GM18909 (cell line): ENCODE data around the gene ST3GAL5.

Experiments used
- ATAC-seq: cut with Tn5 transposase; IDR thresholded peaks from one replicate; pipeline ENCODE4 v1.9.1; 2021; ENCODE audit warnings: mild to moderate bottlenecking; ENCODE audit not compliant: unreplicated experiment, poor library complexity

The ST3GAL5 gene

DNA sequence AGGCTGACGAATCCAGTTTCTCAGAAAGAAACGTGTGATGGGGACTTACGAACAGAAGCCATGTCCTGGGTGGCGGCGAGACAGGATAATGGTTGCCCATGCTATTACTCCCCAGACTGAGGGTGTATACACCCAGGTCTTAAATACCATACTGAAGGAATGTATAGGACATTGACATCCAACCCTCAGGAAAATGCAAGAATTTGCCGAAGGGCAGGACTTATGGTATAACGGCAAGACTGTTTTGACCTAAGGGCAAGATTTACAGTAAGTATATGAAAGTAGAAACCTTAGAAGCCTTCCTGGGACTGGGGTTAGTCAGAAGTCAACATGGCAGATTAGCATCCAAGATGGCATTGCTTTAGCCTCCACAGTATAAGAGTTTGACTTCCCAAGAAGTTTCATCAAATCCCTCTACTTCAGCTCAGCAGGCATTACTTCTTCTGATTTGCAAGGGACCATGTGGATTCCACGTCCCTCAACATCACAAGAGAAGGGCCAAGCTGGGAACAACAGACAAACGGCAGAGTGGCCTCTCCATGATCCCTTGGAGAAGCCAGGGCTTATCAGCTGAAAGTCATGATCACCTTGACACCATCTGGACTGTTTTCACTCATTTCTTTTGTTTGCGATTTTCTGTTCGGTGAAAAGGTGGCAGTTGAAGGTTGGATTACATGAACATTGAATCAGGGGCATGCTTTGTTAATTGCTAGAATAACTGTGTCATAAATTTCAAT, 21.1 kb downstream of the ST3GAL5 start:
- no peak for ATAC-seq

- no peak for ATAC-seq
Observed at GRCh38 chr2:85867121-85867520, 21.7 kb downstream of the ST3GAL5 start.

GRCh38 chr2:85866165-85866659, 22.6 kb downstream of the ST3GAL5 start:
- ATAC-seq: no peak

DNA sequence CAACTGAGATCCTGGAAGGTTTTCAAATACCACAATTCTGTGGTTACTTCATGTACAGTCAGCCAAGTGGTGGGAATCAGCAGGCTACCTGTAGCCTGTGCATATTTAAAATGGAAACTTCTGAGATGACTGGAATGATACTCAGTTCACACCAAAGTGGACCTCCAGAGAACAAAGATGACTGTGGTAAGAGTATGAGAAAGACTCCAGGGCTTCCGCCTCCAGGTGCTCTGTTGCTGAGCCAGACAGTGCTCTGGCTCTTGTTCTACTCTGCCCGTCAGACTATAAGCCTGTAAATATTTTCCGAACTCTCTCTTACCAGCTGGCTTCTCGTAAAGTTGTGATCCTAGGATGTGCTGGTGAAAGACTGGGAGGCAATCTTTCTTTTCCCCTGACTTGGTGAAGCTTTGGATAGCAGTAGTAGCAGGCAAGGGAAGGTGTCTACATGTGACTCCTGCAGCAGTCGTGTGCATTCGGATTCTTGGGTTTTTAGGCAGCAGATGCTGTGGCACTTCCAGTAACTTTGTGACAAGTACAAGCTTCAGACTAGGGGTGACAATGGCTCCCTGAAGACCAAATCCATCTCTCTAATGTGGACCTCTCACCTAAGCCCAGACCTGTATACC, 23.1 kb downstream of the ST3GAL5 start:
- peak; percentile 73 for ATAC-seq

GRCh38 chr2:85864654-85865053, 24.1 kb downstream of the ST3GAL5 start:
- ATAC-seq: no peak

- no peak for ATAC-seq
Observed at GRCh38 chr2:85862426-85862825, 26.4 kb downstream of the ST3GAL5 start.

- no peak for ATAC-seq
Observed at GRCh38 chr2:85861650-85862049, 27.1 kb downstream of the ST3GAL5 start.

GRCh38 chr2:85861180-85861579, 27.6 kb downstream of the ST3GAL5 start:
- peak; percentile 61 for ATAC-seq

DNA sequence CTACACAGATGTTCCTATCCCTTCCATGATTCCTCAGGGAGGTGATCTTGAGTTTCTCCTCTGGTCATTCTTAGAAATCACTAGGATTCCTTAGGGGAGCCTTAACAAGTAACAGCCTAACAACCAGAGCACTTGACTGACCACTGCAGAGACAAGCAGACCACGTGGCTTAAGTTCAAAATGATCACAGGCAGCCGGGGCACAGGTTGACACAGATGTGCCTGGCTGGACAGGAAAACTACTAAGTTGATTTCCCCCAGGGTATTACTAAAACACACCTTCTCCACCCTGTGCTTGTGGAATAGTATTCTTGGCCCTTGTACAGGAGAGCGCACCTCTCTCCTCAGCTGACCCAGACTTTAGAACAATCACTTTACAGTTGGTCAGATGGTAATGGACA, 29.9 kb downstream of the ST3GAL5 start:
- ATAC-seq: no peak

DNA sequence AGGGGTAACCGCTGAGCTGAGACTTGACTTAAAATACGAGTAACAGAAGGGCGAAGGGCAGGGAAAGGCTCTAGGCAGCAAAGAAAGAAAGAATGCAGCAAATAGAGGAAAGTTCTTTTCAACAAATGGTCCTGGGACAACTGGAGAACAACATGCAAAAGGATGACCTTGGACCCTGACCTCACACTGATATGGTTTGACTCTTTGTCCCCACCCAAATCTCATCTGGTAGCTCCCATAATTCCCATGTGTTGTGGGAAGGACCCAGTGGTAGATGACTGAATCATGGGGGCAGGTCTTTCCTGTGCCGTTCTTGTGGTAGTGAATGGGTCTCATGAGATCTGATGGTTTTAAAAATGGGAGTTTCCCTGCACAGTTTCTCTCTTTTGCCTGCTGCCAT, 33.9 kb downstream of the ST3GAL5 start:
- ATAC-seq: no peak

GRCh38 chr2:85854166-85854509, 34.7 kb downstream of the ST3GAL5 start:
- peak; percentile 19 for ATAC-seq

- peak; percentile 62 for ATAC-seq
Observed at GRCh38 chr2:85853499-85854165, 35.2 kb downstream of the ST3GAL5 start.

- ATAC-seq: peak; percentile 72
Observed at GRCh38 chr2:85852937-85853498, 35.8 kb downstream of the ST3GAL5 start.

GRCh38 chr2:85852152-85852840, 36.5 kb downstream of the ST3GAL5 start:
- ATAC-seq: no peak

- no peak for ATAC-seq
Observed at GRCh38 chr2:85851253-85852151, 37.3 kb downstream of the ST3GAL5 start.

- no peak for ATAC-seq
Observed at GRCh38 chr2:85850451-85850850, 38.3 kb downstream of the ST3GAL5 start.

GRCh38 chr2:85847051-85847588, 41.7 kb downstream of the ST3GAL5 start:
- ATAC-seq: no peak

- no peak for ATAC-seq
Observed at GRCh38 chr2:85846411-85846810, 42.4 kb downstream of the ST3GAL5 start.

GRCh38 chr2:85844486-85844885, 44.3 kb downstream of the ST3GAL5 start:
- ATAC-seq: no peak
